Neural crest cell (in vitro differentiated cells): ENCODE results near the gene TTLL3. TPM values are rescaled to one million over a fixed set of nuclear protein-coding genes. Genes with fewer than 3 reads are reported as not detected.
"Not testable (repeated sequence)": the region's sequence is repeated elsewhere in the genome, so short reads cannot be mapped to it uniquely, and the experiment has no call there.

Experiments used
- DNase-seq: peaks from one replicate; pipeline ENCODE4 v3.0.0; 2021; ENCODE audit warnings: low read depth, mixed read lengths, low spot score
- H3K27ac Mint-ChIP-seq: one replicate; pipeline ENCODE4 v1.8.0; 2021; ENCODE audit warnings: mild to moderate bottlenecking, mixed read lengths; ENCODE audit not compliant: unreplicated experiment
- H3K27me3 Mint-ChIP-seq: 2 replicates; pipeline ENCODE4 v1.8.0; 2021; ENCODE audit warnings: low read depth, mild to moderate bottlenecking, mixed read lengths
- H3K36me3 Mint-ChIP-seq: 2 replicates; pipeline ENCODE4 v1.8.0; 2021; ENCODE audit warnings: low read depth, mild to moderate bottlenecking, mixed read lengths
- H3K4me1 Mint-ChIP-seq: 2 replicates; pipeline ENCODE4 v1.8.0; 2021; ENCODE audit warnings: mixed read lengths
- H3K4me3 Mint-ChIP-seq: one replicate; pipeline ENCODE4 v1.8.0; 2021; ENCODE audit warnings: mild to moderate bottlenecking, mixed read lengths
- H3K9me3 Mint-ChIP-seq: 2 replicates; pipeline ENCODE4 v1.8.0; 2021; ENCODE audit warnings: mixed read lengths
- CTCF ChIP-seq: fragments of 200-600 bp; sonication (generic); conservative IDR thresholded peaks from 2 replicates; pipeline ENCODE4 v1.5.0; 2021; ENCODE audit warnings: antibody characterized with exemption, mild to moderate bottlenecking
- total RNA-seq: library from RNA; stranded (reverse); gene quantifications from 2 replicates; pipeline ENCODE4 v1.2.1, GENCODE V29; 2021

The TTLL3 gene
- total RNA-seq, 1 donor from 2014 or later: 28.3 TPM

- no peaks in the 10 kb centered on the region for H3K27me3 Mint-ChIP-seq
- peaks cover 13% of the 10 kb centered on the region for H3K4me1 Mint-ChIP-seq
- H3K4me3 Mint-ChIP-seq: no peak overlapping the region
- no peaks in the 10 kb centered on the region for H3K36me3 Mint-ChIP-seq
- TF ChIP-seq CTCF: no peak
- no peak overlapping the region for H3K27ac Mint-ChIP-seq
- no peaks in the 10 kb centered on the region for H3K9me3 Mint-ChIP-seq
- no peak for DNase-seq
These were observed 53.2 kb downstream of the TTLL3 start for GRCh38 chr3:9863058-9863772.

GRCh38 chr3:9864200-9864927 is 54.3 kb downstream of the TTLL3 start:
- Mint-ChIP-seq H3K36me3 (no peaks in the 10 kb centered on the region), H3K4me3 (no peak overlapping the region), H3K27ac (no peak overlapping the region), H3K4me1 (peaks cover 7% of the 10 kb centered on the region), H3K27me3 (no peaks in the 10 kb centered on the region), H3K9me3 (no peaks in the 10 kb centered on the region)
- TF ChIP-seq CTCF: no peak
- no peak for DNase-seq

GRCh38 chr3:9865125-9865637 is 55.1 kb downstream of the TTLL3 start:
- H3K27ac Mint-ChIP-seq, H3K27me3 Mint-ChIP-seq: not testable (repeated sequence)

GRCh38 chr3:9866639-9867038 is 56.6 kb downstream of the TTLL3 start:
- Mint-ChIP-seq H3K27ac (no peak overlapping the region), H3K4me1 (peaks cover 7% of the 10 kb centered on the region), H3K27me3 (no peaks in the 10 kb centered on the region), H3K9me3 (no peaks in the 10 kb centered on the region), H3K36me3 (no peaks in the 10 kb centered on the region), H3K4me3 (no peak overlapping the region)
- no peak for TF ChIP-seq CTCF
- no peak for DNase-seq

More at GRCh38 chr3:9865125-9865637, 55.1 kb downstream of the TTLL3 start:
- not testable (repeated sequence) for H3K4me1 Mint-ChIP-seq, DNase-seq, H3K36me3 Mint-ChIP-seq, H3K9me3 Mint-ChIP-seq, H3K4me3 Mint-ChIP-seq

GRCh38 chr3:9867106-9867505 is 57.0 kb downstream of the TTLL3 start:
- TF ChIP-seq CTCF: no peak
- no peak overlapping the region for H3K4me3 Mint-ChIP-seq
- no peaks in the 10 kb centered on the region for H3K27me3 Mint-ChIP-seq
- no peaks in the 10 kb centered on the region for H3K36me3 Mint-ChIP-seq
- H3K4me1 Mint-ChIP-seq: peaks cover 3% of the 10 kb centered on the region
- no peaks in the 10 kb centered on the region for H3K9me3 Mint-ChIP-seq
- DNase-seq: no peak
- no peak overlapping the region for H3K27ac Mint-ChIP-seq

GRCh38 chr3:9869955-9870354 is 59.9 kb downstream of the TTLL3 start:
- Mint-ChIP-seq H3K27ac (no peak overlapping the region), H3K4me1 (no peaks in the 10 kb centered on the region), H3K27me3 (no peaks in the 10 kb centered on the region), H3K4me3 (no peak overlapping the region), H3K9me3 (no peaks in the 10 kb centered on the region), H3K36me3 (no peaks in the 10 kb centered on the region)
- TF ChIP-seq CTCF: no peak
- no peak for DNase-seq
